ENCODE data around the gene TLN1. TPM values are rescaled to one million over a fixed set of nuclear protein-coding genes. Genes with fewer than 3 reads are reported as not detected.

Gene TLN1
- total and polyA plus RNA-seq, 10 of the 15 experiments (the other 5 are each of a cell fraction or from before 2014, with no cell fraction given) = 11.6 to 305 (median 71.9) TPM

GRCh38 chr9:35683323-35683722 is 48.7 kb downstream of the TLN1 start:
- Histone ChIP-seq H3K27ac (ENCODE audit: control insufficient read depth, insufficient read depth) (no peak overlapping the region), H3K36me3 (ENCODE audit: control insufficient read depth in 2 of 2, insufficient read depth in 2 of 2, low read length in 1 of 2) (no peaks in the 10 kb centered on the region), H3K79me2 (ENCODE audit: control insufficient read depth, insufficient read depth, low read length) (no peaks in the 10 kb centered on the region), H3K27me3 (replicated peaks in 1 of 2; ENCODE audit: control insufficient read depth in 2 of 2, insufficient read depth in 2 of 2, low read length in 1 of 2) (no peaks in the 10 kb centered on the region; a peak in 1 of 4 replicates), H3K4me3 (no peak overlapping the region), H3K4me2 (ENCODE audit: control insufficient read depth, insufficient read depth) (no peak overlapping the region), H3K9me3 (replicated peaks; ENCODE audit: control insufficient read depth, insufficient read depth, low read length) (no peaks in the 10 kb centered on the region), H3K9ac (ENCODE audit: control insufficient read depth, insufficient read depth, low read length) (no peak overlapping the region), H4K20me1 (ENCODE audit: control insufficient read depth, insufficient read depth) (no peaks in the 10 kb centered on the region), H2AFZ (ENCODE audit: control insufficient read depth, low read depth, low read length) (no peak overlapping the region), H3K4me1 (ENCODE audit: control insufficient read depth, insufficient read depth, low read length) (peaks cover 8% of the 10 kb centered on the region)
- RAD21 ChIA-PET (ENCODE audit: unreplicated experiment) = interaction anchor here (1.0 to 1.3 kb wide), 2 partner anchors 13 to 24 kb away, joined by 3 read pairs; no protein-coding TSS in a partner anchor
- ATAC-seq = no peak
- no peak for DNase-seq (ENCODE audit: low read depth, low spot score)
- SMC1A ChIA-PET (ENCODE audit: uncharacterized antibody, unreplicated experiment) = interaction anchor here (0.9 to 1.1 kb wide), 3 partner anchors 8 to 44 kb away, joined by 3 to 4 read pairs (median 4); no protein-coding TSS in a partner anchor
- CTCF ChIA-PET = interaction anchor here (0.8 to 5.0 kb wide), 4 partner anchors 8 to 66 kb away, joined by 3 to 39 read pairs (median 4); no protein-coding TSS in a partner anchor
- no peak for FAIRE-seq
- intact Hi-C loops (cut with micrococcal nuclease; ENCODE audit: unreplicated experiment) = no loop called here
- POLR2A ChIA-PET = interaction anchor here (2.7 kb wide), 1 partner anchor 13 kb away, joined by 8 read pairs; no protein-coding TSS in a partner anchor
- in situ Hi-C loops (cut with MboI) = no loop called here
- BruUV-seq (replicated peaks) = no TSS peak
- 10% methylated on average over 2 of the region's 2 CpGs for whole genome bisulfite sequencing (ENCODE audit: insufficient coverage, insufficient replicate concordance, low lambda C conversion rate, missing lambda C conversion rate)
- TF ChIP-seq MEF2B (IDR thresholded peaks at IDR 0.05; ENCODE audit: partially characterized antibody, poor library complexity, severe bottlenecking) = no peak
- TF ChIP-seq, protein P1, sequence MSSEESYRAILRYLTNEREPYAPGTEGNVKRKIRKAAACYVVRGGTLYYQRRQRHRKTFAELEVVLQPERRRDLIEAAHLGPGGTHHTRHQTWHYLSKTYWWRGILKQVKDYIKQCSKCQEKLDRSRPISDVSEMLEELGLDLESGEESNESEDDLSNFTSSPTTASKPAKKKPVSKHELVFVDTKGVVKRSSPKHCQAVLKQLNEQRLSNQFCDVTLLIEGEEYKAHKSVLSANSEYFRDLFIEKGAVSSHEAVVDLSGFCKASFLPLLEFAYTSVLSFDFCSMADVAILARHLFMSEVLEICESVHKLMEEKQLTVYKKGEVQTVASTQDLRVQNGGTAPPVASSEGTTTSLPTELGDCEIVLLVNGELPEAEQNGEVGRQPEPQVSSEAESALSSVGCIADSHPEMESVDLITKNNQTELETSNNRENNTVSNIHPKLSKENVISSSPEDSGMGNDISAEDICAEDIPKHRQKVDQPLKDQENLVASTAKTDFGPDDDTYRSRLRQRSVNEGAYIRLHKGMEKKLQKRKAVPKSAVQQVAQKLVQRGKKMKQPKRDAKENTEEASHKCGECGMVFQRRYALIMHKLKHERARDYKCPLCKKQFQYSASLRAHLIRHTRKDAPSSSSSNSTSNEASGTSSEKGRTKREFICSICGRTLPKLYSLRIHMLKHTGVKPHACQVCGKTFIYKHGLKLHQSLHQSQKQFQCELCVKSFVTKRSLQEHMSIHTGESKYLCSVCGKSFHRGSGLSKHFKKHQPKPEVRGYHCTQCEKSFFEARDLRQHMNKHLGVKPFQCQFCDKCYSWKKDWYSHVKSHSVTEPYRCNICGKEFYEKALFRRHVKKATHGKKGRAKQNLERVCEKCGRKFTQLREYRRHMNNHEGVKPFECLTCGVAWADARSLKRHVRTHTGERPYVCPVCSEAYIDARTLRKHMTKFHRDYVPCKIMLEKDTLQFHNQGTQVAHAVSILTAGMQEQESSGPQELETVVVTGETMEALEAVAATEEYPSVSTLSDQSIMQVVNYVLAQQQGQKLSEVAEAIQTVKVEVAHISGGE (CRISPR knock-in tag; IDR thresholded peaks at IDR 0.05) = no peak
- TF ChIP-seq MEF2A (IDR thresholded peaks at IDR 0.05; ENCODE audit: insufficient read depth, low read depth, low read length) = no peak
- no peak for TF ChIP-seq NR2C1 (IDR thresholded peaks at IDR 0.05)
- TF ChIP-seq ZNF274 (IDR thresholded peaks at IDR 0.05; ENCODE audit: insufficient read depth, insufficient read length) = no peak
- TF ChIP-seq CEBPZ (IDR thresholded peaks at IDR 0.05; ENCODE audit: low read depth, low read length) = no peak
- TF ChIP-seq RB1 (IDR thresholded peaks at IDR 0.05; ENCODE audit: borderline replicate concordance) = no peak
- no peak for TF ChIP-seq EP300 (IDR thresholded peaks at IDR 0.05; ENCODE audit: borderline replicate concordance in 1 of 2, control insufficient read depth in 1 of 2, low read depth in 2 of 2, low read length in 2 of 2)
- no peak for TF ChIP-seq RBBP5 (conservative IDR thresholded peaks at IDR 0.05)
- TF ChIP-seq SMAD1 (IDR thresholded peaks at IDR 0.05; ENCODE audit: low read depth, partially characterized antibody) = no peak
- TF ChIP-seq BHLHE40 (IDR thresholded peaks at IDR 0.05; ENCODE audit: borderline replicate concordance in 1 of 2, low read depth in 2 of 2, low read length in 1 of 2) = no peak
- TF ChIP-seq, protein P2, sequence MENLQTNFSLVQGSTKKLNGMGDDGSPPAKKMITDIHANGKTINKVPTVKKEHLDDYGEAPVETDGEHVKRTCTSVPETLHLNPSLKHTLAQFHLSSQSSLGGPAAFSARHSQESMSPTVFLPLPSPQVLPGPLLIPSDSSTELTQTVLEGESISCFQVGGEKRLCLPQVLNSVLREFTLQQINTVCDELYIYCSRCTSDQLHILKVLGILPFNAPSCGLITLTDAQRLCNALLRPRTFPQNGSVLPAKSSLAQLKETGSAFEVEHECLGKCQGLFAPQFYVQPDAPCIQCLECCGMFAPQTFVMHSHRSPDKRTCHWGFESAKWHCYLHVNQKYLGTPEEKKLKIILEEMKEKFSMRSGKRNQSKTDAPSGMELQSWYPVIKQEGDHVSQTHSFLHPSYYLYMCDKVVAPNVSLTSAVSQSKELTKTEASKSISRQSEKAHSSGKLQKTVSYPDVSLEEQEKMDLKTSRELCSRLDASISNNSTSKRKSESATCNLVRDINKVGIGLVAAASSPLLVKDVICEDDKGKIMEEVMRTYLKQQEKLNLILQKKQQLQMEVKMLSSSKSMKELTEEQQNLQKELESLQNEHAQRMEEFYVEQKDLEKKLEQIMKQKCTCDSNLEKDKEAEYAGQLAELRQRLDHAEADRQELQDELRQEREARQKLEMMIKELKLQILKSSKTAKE (IDR thresholded peaks at IDR 0.05; ENCODE audit: low read depth, poor library complexity, severe bottlenecking) = no peak
- TF ChIP-seq POLR2AphosphoS2 (IDR thresholded peaks at IDR 0.05; ENCODE audit: low read depth, low read length) = no peak
